HG03045 (cell line): ENCODE data around the gene NIFK.
"Not testable (repeated sequence)": the region's sequence is repeated elsewhere in the genome, so short reads cannot be mapped to it uniquely, and the experiment has no call there.

ENCODE experiments used
- ATAC-seq: cut with Tn5 transposase; IDR thresholded peaks from one replicate; pipeline ENCODE4 v1.9.1; 2021; ENCODE audit warnings: mild to moderate bottlenecking, moderate library complexity; ENCODE audit not compliant: unreplicated experiment

Gene NIFK

GRCh38 chr2:121735518-121736074 lies 1.1 kb downstream of the NIFK start:
- no peak for ATAC-seq

GRCh38 chr2:121734544-121734943 lies 2.1 kb downstream of the NIFK start:
- ATAC-seq: not testable (repeated sequence)

- ATAC-seq: no peak
Observed at GRCh38 chr2:121731366-121731765, 5.3 kb downstream of the NIFK start.

DNA sequence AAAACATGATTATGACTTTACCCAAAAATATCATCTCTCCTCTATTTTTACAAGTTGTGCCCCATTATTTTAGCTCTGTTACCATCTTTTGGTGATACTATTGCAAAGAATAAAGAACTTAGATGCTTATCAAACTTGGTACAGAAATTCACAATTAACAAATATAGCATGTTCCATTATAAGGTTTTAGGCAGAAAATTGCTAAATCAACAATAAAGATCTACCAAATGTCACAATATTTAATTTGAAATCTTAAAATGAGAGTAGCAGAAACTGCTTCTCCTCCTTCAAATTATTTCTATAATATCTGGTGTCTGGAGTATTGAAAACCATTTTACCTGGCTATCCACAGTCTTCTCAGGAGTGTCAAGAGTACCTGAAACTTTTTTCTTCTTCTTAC lies 8.7 kb downstream of the NIFK start:
- no peak for ATAC-seq

DNA sequence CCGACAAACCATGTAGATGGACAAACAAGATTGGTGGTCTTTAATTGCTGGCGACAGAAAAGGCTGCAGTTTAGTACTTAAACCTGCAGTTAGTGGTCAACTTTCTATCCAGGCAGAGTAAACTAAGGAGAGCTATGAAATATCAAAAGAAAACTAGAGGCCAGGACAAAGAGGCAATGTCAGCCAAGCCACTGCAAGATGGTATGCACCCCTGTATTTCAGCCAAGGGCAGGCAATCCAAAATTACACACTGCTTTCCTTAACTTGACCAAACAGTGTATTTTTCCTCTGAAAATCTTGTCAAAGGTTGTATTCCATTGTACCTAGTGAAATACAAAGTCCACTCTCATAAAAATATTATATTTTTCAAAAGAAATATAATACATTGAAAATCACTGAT lies 9.3 kb downstream of the NIFK start:
- no peak for ATAC-seq

- ATAC-seq: no peak
Observed at GRCh38 chr2:121723316-121723715, 13.4 kb downstream of the NIFK start.

- ATAC-seq: no peak
Observed at GRCh38 chr2:121722479-121722878, 14.2 kb downstream of the NIFK start.

DNA sequence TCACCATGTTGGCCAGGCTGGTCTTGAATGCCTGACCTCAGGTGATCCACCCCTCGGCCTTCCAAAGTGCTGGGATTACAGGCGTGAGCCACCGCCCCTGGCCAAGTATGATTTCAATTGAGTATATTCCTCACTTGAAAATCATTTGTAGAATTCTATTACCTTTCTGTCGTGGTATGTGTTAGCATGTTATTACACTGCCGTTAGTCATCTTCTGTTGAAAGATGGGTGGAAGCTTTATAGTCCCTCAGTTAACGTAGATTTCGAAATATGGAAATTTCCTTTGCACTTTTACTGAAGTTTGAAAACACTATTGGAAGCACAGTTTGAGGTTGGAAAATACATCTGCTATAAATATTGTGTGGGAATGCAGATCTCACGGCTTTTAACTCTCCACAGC lies 14.7 kb downstream of the NIFK start:
- ATAC-seq: no peak

- no peak for ATAC-seq
Observed at GRCh38 chr2:121717529-121717928, 19.1 kb downstream of the NIFK start.

DNA sequence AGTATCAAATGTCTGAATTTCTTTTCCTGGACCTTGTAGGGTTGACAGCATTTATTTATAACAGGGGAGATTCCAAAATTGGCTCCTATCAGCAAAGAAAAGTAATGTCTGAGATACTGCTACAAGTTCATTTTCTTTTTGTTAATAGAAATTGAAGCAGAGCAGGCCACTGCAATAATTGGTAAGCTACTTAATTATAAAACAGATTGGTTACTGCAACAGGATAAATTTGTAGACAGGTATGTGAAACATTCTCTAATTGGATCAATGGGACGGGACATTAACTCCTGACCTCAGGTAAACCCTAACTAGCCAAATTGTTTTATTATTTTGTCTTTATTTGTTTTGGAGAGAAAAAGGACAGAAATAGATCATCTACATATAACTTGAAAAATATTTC lies 20.5 kb downstream of the NIFK start:
- ATAC-seq: no peak

DNA sequence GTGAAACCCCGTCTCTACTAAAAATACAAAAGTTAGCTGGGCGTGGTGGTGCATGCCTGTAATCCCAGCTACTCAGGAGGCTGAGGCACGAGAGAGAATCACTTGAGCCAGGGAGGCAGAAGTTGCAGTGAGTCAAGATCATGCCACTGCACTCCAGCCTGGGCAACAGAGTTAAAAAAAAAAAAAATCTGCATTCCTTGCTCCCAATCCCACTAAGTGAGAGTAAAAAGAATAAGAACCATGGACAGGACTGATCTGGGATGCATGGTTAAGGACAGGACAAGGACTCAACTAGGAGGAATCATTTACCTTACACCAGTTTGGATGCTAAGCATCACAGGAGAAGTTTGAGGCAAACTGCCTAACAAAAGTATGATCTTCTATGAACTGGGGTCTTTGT lies 25.2 kb downstream of the NIFK start:
- not testable (repeated sequence) for ATAC-seq

DNA sequence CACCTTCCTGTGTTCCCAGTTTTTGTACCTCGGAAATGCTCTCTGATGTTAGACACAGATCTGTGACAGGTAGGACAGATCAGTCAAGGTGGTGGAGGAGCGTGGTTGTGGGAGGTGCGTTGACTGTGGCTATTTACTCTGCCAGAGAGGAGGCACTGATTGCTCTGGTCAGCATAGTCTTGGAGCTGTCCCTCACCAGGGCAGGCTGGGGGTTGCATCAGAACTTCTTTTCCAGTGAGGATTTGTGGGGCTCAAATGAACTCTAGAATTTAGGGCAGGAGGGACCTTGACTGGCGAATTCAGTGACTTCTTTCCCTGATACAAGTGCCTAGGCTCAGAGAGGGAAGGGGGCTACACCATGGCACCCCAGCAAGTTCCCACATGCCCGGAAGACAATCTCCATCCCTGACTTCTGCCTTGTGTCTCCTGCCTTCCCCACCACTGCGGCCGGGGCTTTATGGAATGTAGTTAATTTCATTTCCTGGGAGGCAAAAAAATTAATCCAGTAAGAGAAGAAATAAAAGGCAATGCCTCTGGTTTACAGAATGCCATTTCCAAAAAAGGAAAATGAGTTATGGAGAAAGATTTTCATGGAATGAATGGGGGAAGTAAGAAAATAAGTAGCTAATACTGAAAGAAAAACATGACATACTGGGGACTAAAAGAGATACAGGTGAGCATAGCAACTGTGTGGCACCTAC lies 26.1 kb downstream of the NIFK start:
- no peak for ATAC-seq

- no peak for ATAC-seq
Observed at GRCh38 chr2:121709776-121710469, 26.8 kb downstream of the NIFK start.

DNA sequence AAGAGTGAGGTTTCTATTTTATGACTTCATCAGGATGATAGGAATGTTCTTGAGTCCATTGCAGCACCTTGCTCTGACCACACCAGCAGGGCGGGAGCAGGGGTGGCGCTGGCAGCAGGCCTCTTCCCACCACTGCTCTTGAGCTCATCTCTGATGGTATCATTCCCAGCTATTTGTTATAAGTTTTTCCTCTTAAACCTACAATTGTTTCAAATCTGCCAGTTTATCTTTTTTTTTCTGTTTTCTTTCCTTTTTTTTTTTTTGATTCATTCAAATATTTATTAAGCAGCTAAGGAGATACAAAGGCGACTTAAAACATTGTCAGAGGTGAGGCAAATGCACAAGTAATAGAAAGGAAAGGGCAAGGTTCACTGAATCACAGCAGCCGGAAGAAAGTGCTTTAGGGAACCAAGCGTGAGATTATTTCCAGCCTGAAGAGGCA lies 28.7 kb downstream of the NIFK start:
- ATAC-seq: no peak

GRCh38 chr2:121707344-121707919 lies 29.2 kb downstream of the NIFK start:
- no peak for ATAC-seq

DNA sequence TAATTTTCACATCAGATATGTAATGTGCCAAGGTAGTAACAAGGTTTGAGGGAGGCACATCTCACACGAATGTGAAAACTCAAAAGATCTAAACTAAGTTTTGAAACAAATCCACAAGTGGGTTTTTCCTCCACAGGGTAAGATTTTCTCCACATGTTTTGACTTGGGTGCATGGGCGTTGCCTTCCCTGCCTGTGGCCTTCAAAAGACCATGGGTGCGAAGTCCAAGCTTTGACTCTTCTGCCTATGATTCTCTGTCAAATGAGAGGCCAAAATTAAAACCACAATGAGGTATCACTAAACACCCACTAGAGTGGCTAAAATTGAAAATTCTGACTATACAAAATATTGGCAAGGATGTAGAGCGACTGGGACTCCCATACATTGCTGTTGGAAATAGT lies 30.7 kb downstream of the NIFK start:
- ATAC-seq: no peak

GRCh38 chr2:121705390-121705789 lies 31.3 kb downstream of the NIFK start:
- ATAC-seq: no peak

DNA sequence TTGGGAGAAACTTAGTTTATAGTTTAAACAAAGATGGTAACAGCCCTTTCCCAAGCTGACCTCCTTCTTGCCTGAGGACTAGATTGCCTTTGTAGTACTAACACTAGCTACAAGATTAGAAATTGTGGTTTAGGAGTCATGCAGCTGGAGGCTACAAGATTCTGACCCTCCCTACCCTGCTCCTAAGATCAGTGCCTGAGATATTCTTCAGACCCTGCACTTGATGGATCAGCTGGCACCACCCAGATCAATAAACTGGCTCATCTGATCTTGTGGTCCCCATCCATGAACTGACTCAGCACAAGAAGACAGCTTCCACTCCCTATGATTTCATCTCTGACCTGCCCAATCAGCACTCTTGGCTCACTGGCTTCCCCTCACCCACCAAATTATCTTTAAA lies 34.9 kb downstream of the NIFK start:
- ATAC-seq: not testable (repeated sequence)

GRCh38 chr2:121699421-121700333 lies 37.0 kb downstream of the NIFK start:
- peak; percentile 91 for ATAC-seq

DNA sequence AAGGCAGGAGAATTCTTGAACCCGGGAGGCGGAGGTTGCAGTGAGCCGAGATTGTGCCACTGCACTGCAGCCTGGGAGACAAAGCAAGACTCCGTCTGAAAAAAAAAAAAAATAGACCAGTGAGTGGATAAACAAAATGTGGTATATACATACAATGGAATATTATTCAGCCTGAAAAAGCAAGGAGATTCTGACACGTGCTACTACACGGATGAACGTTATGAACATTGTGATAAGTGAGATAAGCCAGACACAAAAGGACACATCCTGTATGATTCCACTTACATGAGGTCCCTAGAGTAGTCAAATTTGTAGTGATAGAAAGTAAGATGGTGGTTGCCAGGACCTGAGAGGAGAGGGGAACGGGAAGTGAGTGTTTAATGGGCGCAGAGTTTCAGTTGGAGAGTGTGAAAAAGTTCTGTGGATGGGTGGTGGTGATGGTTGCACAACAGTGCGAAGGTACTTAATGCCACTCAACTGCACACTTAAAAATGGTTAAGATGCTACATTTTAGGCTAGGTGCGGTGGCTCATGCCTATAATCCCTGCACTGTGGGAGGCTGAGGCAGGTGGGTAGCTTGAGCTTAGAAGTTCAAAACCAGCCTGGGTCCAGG lies 38.3 kb downstream of the NIFK start:
- ATAC-seq: no peak
